HG02943 (cell line): Measurements from ENCODE around the gene SEH1L.

Source experiments
- ATAC-seq: cut with Tn5 transposase; IDR thresholded peaks from one replicate; pipeline ENCODE4 v1.9.1; 2021; ENCODE audit warnings: mild to moderate bottlenecking, low read depth, moderate library complexity; ENCODE audit not compliant: unreplicated experiment

The SEH1L gene

DNA sequence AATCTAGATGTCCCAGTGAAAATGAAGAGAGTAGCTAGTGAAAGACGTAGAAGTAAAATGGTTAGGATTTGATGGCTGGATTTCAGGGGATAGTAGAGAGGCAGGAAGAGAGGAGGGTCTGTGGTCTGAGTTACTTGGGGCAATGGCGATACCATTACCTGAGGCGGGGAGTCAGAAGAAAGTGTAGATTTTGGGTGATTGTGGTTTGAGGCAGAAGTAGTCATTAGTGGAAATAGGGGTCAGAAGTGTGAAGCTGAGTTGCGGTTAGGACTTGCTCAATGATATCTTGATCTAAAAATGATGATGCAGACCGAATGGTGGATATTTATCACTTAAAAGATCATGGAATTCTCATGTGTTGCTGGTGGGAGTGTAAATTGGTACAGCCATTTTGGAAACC is 84.4 kb downstream of the SEH1L start:
- no peak for ATAC-seq

GRCh38 chr18:13035249-13035914 is 87.6 kb downstream of the SEH1L start:
- ATAC-seq: no peak

DNA sequence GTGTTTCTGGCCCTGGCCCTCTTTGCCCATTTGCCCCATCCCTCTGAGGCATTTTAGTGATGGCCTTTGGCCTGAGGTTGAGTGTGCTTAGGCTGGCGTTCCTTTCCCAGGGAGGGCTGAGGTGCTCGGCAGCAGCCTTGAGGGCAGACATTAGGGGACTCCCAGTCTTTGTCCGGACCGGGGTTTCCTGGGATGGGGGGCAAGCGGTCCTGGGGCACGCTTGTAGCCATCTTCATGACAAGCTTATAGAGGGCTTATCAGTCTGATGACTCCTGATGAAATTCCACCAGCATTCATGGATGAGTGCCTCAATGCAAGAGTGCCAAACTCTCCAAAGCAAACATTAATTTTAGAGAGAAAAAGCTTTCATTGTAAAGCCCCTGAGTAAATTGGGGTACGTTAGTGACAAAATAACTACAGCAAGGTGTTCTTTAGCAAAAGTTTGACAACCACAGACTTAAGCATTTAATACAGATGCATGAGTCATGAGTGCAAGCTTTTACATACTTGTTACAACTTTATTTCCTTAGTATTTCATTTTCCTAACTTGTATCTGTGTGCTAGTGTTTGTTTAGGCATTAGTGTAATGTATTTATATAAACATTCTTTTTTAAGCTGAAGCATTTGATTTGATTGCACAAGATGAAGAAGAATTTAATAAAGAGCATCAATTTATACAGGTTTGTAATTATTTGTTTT is 89.0 kb downstream of the SEH1L start:
- ATAC-seq: no peak
